Germinal center (tissue), 1 donor: ENCODE measurements around the gene ZDHHC14.

Source experiments
- DNase-seq: peaks from one replicate; pipeline ENCODE4 v3.0.0; 2012; ENCODE audit warnings: mixed read lengths, low spot score

Gene ZDHHC14

GRCh38 chr6:157668713-157669112, 287.7 kb downstream of the ZDHHC14 start:
- DNase-seq, result no peak

DNA sequence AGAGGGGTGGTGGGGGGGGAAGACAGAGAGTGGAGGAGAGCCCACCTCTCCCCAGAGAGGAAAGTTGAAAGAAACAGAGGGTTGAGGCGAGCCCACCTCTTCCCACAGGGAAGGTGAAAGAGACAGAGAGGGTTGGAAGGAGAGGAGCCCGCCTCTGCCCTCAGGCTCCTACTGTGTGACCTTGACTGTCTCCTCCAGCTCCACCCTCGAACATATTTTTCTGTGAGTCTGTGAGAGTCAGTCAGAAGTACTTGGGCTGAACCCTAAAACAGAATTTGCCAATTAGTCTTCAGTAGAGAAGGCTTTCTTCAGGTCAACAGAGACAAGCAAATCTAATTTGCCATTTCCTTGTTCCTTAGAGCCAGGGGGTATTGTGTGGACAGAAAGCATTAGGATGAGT, 288.3 kb downstream of the ZDHHC14 start:
- no peak for DNase-seq

DNA sequence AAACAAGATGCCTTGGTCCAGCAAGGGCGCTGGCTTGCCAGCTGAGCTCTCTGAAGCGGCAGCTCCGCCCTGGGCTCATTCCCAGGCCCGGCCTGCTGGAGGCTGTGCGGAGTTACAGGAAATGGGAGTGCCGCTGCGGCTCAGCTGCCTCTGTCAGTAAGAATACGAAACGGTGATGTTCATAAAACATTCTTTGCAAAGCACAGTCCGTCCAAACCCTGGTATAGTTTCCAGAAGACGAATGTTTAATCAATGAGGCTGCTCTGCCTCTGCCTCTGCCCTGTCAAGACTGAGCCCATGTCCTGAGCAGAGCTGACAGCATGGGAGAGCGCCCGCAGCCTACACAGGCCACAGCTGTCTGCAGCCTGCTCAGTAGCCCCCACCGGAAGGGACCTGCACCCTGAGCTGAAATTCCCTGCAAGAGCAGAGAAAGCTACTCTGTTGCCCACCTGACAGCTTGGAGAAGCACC, 288.8 kb downstream of the ZDHHC14 start:
- DNase-seq, result no peak

- DNase-seq, result no peak
Measured at GRCh38 chr6:157670466-157671186, 289.6 kb downstream of the ZDHHC14 start.

- DNase-seq, result no peak
Measured at GRCh38 chr6:157672726-157673412, 291.9 kb downstream of the ZDHHC14 start.

- DNase-seq, result no peak
Measured at GRCh38 chr6:157673596-157673995, 292.6 kb downstream of the ZDHHC14 start.

- no peak for DNase-seq
Measured at GRCh38 chr6:157674061-157674460, 293.1 kb downstream of the ZDHHC14 start.

GRCh38 chr6:157675831-157676230, 294.8 kb downstream of the ZDHHC14 start:
- no peak for DNase-seq

- no peak for DNase-seq
Measured at GRCh38 chr6:157676241-157676640, 295.3 kb downstream of the ZDHHC14 start.

- no peak for DNase-seq
Measured at GRCh38 chr6:157677235-157677634, 296.2 kb downstream of the ZDHHC14 start.

DNA sequence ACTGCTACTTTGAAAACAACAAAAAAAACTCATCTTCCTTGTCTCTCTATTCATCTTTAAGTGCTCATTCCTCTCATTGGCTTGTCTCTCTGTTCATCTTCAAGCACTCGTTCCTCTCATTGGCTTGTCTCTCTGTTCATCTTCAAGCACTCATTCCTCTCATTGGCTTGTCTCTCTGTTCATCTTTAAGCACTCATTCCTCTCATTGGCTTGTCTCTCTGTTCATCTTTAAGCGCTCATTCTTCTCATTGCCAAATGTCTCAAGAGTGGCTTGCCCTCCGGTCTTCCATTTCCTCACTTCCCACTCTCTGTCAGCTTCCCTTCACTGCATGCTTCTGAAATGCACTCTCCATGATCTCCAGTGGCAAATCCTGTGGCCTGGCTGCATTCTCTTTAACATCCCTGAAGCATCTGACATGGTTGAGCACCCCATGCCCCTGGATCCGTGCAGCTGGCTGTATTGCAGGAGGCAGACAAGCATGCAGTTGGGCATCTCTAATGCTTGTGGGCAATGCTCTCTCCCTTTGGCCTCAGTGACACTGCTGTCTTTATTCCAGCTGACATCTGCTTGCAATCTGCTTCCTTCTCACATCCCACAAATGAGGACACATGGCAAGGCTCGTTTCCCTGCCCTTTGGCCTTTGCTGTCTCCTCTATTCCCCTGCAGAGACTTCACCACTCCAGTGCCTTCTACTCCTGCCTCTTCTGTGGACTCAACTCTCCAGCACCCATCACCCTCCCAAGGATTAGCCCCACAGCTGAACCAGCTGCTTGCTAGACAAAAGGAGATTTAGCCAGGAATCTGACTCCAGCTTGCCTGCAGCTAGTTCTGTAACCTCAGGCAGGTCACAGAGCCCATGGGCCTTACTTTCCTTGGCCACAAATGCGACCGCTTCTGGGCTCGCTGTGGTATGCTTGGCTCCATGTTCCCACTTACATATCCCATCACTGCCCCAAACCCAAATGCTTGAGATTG, 298.9 kb downstream of the ZDHHC14 start:
- no peak for DNase-seq

GRCh38 chr6:157681041-157681650, 300.2 kb downstream of the ZDHHC14 start:
- DNase-seq, result no peak

DNA sequence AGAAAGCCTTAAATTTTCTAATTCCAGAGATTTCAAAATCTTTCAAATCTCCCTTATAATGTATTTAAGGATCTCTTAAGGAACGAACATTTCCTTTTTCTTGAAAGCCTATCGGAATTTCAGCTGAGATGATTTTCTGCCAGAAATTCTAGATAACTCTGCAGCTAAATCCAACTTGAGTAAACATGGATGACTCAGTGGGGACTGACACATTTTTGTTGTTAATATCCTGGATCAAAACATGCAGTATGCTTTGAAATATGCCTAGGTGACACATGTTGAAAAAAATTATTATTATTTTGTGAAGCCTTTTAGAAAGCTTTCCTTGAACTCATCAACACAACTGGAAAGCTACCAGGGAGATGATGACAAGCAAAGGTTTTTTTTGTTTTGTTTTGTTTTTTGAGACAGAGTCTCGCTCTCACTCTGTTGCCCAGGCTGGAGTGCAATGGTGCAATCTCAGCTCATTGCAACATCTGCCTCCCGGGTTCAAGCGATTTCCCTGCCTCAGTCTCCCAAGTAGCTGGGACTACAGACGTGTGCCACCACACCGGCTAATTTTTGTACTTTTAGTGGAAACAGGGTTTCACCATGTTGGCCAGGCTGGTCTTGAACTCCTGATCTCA, 302.0 kb downstream of the ZDHHC14 start:
- no peak for DNase-seq

DNA sequence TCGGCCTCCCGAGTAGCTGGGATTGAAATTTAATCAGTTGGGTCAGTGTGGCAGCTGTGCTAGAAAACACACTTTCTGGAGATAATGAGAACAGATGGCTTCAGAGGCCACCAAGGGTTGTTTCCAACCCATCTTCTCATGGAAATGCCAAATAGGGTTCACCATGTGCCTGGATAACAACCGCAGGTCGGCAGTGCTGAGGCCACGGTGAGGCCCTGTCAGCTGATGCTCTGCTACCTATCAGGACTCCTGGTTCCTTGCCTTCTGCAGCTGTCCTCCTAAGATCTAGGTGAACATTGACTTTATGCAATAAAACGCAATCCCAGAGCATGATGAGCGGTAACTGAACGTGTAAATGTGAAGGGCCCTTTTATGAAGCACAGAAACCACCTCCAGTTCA, 302.7 kb downstream of the ZDHHC14 start:
- DNase-seq, result no peak

GRCh38 chr6:157684620-157685299, 303.8 kb downstream of the ZDHHC14 start:
- no peak for DNase-seq

DNA sequence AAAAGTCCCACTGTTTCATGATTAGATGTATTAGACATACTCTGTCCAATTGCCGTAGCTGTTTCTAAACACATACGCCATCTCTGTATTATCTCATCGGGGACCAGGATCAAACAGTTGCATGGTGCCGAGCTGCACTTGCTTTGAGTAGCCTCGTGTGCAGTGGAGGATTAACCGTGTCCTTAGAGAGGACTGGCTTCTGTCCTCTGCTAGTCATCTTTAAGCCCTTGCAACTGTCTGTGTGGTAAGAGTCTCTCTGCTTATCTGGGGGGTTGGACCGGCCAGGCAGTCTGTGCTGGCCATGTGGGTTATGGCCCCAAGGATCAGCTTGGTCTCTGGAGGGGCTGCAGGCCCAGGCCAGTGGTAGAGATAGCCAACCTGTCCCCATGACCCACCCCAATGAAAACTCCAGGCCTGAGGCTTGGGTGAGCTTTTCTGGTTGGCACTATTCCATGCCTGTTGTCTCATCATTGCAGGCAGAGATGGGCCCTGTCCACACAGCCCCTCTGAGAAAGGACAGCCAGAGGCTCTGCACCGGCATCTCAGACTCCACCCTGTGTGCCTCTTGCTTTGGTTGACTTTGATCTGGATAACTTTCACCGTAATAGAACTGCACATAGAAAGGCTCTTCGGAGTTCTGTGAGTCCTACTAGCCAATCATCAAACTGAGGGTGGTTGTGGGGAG, 304.7 kb downstream of the ZDHHC14 start:
- DNase-seq, result no peak

GRCh38 chr6:157688275-157688959, 307.4 kb downstream of the ZDHHC14 start:
- DNase-seq, result no peak

- no peak for DNase-seq
Measured at GRCh38 chr6:157688960-157689599, 308.1 kb downstream of the ZDHHC14 start.

DNA sequence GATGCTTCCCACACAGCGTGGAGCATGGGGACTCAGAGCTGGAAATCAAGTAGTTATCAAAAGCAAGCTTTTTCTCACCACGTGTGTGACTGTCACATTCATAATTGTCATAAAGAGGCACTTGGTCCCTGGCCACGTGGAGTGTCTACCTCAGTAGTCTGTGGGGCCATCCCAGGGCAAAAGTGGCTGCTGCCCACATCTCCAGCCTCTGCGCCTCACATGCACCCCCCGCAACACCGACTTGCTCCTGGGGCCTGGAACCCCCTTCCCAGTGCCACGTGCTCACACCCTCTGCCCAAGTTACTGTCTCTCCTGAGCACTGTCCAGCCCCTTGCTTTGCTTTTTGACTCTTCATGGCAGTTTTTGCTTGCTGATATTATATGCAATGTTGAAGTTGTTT, 308.9 kb downstream of the ZDHHC14 start:
- DNase-seq, result no peak
